GM12875 (cell line): Measurements from ENCODE around the gene SH2D2A.

Experiments used
- H3K4me3 ChIP-seq: one replicate; pipeline ENCODE4 v1.5.1; 2011; ENCODE audit warnings: low read depth, low read length, control low read depth
- TF ChIP-seq, protein P1 (sequence below): IDR thresholded peaks from 2 replicates; pipeline ENCODE4 v1.5.1; 2011; ENCODE audit warnings: low read depth, mild to moderate bottlenecking, control low read depth, inconsistent platforms, low read length, moderate library complexity, borderline replicate concordance; ENCODE audit not compliant: insufficient read depth

Gene SH2D2A

DNA sequence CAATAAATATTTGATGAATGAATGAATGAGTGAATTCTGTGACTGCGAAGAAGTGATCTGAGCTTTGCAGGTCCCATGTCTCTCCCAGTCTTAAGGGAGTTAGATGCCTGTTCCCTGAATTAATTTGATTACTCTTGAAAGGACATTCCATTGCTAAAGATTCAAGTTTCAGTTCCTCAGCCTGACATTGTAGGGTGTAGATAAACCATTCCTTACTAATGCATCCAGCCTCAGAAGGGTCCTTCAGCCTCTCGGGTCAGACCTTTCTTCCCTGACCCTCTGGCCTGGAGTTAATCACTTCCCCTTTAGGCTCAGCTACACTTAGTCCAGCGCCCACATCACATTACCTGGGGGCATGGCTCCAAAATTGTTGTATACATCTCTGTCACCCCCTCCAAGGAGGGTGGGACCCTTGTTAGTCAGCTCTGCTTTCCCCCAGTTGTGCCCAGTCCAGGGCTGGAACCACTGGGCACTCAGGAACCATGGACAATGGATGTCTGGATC is 39.7 kb upstream of the SH2D2A start:
- TF ChIP-seq, protein P1, sequence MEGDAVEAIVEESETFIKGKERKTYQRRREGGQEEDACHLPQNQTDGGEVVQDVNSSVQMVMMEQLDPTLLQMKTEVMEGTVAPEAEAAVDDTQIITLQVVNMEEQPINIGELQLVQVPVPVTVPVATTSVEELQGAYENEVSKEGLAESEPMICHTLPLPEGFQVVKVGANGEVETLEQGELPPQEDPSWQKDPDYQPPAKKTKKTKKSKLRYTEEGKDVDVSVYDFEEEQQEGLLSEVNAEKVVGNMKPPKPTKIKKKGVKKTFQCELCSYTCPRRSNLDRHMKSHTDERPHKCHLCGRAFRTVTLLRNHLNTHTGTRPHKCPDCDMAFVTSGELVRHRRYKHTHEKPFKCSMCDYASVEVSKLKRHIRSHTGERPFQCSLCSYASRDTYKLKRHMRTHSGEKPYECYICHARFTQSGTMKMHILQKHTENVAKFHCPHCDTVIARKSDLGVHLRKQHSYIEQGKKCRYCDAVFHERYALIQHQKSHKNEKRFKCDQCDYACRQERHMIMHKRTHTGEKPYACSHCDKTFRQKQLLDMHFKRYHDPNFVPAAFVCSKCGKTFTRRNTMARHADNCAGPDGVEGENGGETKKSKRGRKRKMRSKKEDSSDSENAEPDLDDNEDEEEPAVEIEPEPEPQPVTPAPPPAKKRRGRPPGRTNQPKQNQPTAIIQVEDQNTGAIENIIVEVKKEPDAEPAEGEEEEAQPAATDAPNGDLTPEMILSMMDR: no peak
- H3K4me3 ChIP-seq: no peak overlapping the region

DNA sequence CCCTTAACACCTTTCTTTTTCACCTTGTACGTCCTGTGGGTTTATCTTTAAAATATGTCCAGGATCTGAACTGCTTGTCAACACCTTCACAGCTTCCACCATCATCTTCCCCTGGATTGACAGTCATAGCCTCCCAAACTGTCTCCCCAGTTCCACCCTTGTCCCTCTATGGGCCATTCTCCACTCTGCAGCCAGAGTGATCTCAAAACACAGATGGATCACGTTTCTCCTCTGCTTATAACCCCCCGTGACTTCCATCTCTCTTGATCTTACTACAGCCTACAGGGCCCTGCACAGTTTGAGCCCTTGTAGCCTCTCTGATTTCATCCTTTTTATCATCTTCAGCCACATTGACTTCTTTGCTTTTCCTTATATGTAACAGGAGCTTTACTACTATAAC is 38.0 kb upstream of the SH2D2A start:
- TF ChIP-seq, protein P1: no peak
- no peak overlapping the region for H3K4me3 ChIP-seq

DNA sequence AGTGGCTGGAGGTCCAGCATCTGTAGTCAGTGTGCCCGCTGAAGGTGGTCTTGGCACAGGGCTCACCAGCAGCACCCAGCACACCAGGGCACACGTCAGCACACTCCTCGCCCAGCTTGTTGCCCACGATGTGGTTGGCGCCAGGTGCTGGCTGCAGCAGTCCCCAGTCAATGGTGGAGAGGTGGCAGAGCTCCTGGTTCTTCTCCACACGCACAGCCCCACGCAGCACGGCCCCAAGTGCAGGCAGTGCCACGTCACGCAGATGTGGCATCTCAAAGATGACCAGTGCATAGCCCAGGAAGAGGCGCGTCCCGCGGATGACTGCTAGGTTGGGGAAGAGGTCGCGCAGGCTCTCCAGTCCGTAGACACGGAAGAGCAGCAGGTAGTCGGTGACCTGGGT is 37.1 kb upstream of the SH2D2A start:
- TF ChIP-seq, protein P1: no peak
- no peak overlapping the region for H3K4me3 ChIP-seq

DNA sequence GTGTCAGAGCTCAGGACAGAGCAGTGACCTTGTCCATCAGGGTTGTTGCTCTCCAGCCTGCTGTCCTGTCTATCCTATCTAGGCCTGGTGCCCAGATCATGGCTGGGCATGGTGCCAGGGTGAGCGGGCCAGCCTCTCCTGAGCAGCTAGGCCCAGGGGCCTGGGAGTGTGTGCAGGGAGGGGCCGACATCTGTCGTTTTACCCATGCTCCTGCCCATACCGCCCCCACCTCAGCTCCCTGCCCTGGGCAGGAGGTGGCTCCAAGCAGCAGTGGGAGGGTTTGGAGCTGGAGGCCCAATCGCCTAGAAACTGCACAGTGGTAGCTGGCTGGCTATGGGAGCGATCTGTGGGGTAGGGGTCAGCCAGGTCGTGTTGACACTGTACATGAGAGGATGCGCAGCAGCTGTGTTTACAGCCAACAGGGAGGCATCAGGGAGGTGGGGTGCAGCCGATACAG is 35.8 kb upstream of the SH2D2A start:
- TF ChIP-seq, protein P1: no peak
- H3K4me3 ChIP-seq: no peak overlapping the region

DNA sequence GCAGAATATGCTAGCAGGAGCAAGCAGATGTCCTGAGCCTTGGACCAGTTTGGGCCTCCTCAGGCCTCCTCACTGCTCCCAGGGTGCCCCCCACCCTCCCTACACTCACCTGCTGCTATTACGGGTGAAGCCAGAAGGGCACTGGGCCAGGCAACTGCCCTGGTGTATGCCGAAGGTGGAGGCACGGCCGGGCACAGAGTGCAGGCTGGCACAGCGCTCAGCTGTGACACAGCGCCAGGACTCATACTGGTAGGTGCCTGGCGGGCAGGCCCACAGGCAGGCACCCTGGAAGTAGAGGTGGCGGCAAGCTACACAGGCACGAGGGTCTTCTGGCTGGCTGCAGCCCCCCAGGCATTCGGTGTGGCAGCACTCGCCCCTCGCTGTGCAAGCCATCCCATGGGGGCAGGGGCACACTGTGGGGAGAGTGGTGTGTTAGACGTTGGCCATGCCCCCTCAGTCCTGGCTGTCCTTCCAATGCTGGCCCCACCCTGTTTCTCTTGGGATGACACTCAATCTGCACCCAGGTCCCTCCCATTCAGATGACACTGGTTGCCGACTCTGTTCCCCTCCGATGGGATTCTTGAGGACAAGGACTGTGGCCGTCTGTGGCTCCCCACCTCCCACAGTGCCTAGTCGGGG is 35.2 kb upstream of the SH2D2A start:
- TF ChIP-seq, protein P1: no peak
- no peak overlapping the region for H3K4me3 ChIP-seq

DNA sequence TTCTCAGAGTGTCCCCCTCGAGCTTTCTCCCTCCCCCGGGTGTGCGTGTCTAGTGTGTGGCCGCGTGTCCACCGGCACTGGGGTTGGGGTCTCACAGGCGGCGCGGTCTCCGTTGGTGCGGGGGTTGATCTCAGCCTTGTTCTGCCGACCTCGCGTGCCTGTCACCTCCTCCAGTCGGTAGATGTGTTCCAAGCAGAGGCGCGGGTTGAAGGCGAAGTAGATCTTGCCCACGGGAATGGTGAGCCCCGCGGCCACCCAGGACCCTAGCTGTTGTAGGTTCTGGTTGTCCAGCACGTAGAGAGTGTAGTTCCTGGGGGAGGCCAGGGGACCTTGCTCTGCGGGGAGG is 32.5 kb upstream of the SH2D2A start:
- H3K4me3 ChIP-seq: no peak overlapping the region
- TF ChIP-seq, protein P1: no peak

DNA sequence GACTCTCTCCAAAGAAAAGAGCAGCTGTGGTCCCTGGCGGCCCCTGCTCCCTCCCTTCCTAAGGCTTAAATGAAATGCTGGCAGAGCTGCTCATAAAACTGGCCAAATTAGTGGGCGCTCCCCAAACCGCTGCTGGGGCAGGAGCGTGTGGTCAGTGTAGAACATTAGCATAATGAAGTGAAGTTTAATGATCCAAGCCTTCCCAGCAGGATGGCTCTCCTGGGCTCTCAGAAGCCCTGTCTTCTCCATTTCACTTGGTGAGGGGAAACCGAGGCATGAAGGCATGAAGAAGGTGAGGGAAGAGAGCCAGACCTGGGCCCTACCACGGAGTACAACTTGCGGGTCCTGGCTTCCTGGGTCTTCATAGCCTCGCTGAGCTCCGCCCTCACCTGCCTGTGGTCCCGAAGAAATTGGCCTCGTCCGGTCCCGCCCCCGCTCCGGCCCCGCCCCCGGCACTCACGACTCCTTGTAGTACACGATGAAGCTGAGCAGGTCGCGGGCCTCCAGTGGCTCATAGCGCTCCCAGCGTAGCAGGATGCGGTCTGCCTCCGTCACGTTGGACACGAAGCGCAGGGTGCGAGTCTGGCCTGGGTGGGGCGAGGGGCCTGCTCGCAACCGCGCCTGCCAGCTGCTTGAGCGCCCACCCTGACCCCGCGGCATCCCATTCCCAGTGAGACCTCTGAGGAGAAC is 32.0 kb upstream of the SH2D2A start:
- TF ChIP-seq, protein P1: no peak
- H3K4me3 ChIP-seq: no peak overlapping the region
